Measurements from ENCODE around the gene ACSL3.

Gene ACSL3

DNA sequence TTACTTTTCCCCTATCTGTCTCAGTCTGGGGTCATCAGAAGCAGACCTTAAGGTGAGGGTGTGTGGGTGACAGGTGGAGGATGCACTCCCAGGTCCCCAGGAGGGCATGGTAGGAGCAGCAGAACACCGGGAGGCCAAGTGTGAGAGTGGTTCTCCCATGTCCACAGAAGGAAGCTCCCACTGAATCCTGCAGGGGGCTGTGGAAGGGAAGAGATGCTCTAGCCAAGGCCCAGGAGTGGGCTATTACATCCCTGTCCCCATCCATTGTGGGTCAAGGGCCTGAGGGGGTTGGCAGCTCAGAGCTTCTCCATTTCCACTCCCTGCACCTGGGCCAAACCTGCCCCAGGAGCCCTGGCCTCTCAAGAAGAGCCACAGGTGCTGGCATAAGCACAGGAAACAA, 104.7 kb downstream of the ACSL3 start:
- ChIA-PET CTCF (no interaction called here), POLR2A (no interaction called here)
- no peak for DNase-seq (ENCODE audit: extremely low spot score)
- TF ChIP-seq, protein P1, sequence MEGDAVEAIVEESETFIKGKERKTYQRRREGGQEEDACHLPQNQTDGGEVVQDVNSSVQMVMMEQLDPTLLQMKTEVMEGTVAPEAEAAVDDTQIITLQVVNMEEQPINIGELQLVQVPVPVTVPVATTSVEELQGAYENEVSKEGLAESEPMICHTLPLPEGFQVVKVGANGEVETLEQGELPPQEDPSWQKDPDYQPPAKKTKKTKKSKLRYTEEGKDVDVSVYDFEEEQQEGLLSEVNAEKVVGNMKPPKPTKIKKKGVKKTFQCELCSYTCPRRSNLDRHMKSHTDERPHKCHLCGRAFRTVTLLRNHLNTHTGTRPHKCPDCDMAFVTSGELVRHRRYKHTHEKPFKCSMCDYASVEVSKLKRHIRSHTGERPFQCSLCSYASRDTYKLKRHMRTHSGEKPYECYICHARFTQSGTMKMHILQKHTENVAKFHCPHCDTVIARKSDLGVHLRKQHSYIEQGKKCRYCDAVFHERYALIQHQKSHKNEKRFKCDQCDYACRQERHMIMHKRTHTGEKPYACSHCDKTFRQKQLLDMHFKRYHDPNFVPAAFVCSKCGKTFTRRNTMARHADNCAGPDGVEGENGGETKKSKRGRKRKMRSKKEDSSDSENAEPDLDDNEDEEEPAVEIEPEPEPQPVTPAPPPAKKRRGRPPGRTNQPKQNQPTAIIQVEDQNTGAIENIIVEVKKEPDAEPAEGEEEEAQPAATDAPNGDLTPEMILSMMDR (IDR thresholded peaks at IDR 0.05; ENCODE audit: control extremely low read depth, extremely low read depth, low read depth, missing control alignments), result no peak

DNA sequence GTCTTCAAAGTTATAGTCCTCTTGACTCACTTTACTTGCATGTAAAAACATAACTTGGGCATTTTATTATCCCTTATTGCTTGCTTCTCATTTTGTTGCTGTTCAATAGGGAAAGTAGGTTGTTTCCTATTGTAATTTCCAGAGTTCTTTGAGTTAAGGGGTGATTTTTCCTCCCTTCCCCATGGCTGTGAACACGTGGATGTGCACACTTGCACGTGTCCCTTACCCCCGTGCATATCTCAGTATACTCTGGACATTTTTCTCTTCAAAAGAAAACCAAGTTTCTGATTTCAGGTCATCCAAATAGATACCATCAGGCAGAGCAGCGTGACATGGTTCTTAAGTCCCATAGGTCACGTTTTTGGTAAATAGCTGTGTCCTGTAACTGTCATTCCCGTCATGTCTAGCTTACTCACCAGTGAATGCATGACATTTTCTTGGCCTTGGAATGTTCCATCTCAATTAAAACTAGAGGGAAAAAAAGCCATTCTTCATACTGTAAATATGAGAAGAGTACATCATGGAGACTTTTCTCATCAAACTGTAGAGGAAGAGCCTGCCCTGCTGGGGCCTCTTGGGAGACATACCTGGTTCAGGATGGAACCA, 107.8 kb downstream of the ACSL3 start:
- CTCF ChIA-PET, result interaction anchor here (0.9 to 2.3 kb wide), 2 partner anchors 9 to 1316 kb away, joined by 4 to 5 read pairs; no protein-coding TSS in a partner anchor
- no peak for DNase-seq (ENCODE audit: extremely low spot score)
- TF ChIP-seq, protein P1 (IDR thresholded peaks at IDR 0.05; ENCODE audit: control extremely low read depth, extremely low read depth, low read depth, missing control alignments), result no peak
- POLR2A ChIA-PET, result no interaction called here

DNA sequence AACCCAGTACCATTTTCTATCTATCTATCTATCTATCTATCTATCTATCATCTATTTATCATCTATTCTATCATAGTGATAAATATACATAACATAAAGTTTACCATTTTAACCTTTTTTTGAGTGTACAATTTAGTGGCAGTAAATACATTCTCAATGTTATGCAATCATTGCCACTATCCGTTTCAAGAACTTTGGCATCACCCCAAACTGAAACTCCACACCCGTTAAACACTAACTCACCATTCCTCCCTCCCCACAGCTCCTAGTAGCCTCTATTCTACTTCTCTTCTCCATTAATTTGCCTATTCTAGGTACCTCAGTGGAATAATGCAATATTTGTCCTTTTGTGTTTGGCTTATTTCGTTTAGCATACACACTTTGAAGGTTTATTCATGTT, 108.7 kb downstream of the ACSL3 start:
- ChIA-PET POLR2A (no interaction called here), CTCF (interaction anchor here (0.9 to 4.5 kb wide), 2 partner anchors 10 to 13 kb away, joined by 4 to 49 read pairs; no protein-coding TSS in a partner anchor)
- DNase-seq (ENCODE audit: extremely low spot score), result no peak
- TF ChIP-seq, protein P1 (IDR thresholded peaks at IDR 0.05; ENCODE audit: control extremely low read depth, extremely low read depth, low read depth, missing control alignments), result no peak

DNA sequence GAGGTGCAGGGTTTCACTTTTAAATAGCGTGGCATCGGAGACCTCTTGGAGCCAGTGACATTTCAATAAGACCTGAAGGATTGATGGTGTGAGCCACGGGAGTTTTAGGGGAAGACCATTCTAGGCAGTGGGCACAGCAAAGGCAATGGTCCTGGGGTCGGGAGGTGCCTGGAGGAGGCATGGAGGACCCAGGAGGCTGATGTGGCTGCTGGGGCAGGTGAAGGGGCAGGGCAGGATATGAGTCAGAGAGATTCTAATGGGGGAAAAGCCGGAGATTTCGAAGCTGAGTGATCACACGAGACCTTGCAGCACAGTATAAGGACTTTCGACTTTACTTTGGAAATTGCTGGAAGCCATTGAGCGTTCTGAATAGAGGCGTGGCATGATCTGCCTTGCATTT, 111.6 kb downstream of the ACSL3 start:
- TF ChIP-seq, protein P1 (IDR thresholded peaks at IDR 0.05; ENCODE audit: control extremely low read depth, extremely low read depth, low read depth, missing control alignments), result no peak
- POLR2A ChIA-PET, result no interaction called here
- no peak for DNase-seq (ENCODE audit: extremely low spot score)
- CTCF ChIA-PET, result interaction anchor here (0.8 to 4.5 kb wide), 36 partner anchors 10 to 1396 kb away, joined by 3 to 49 read pairs (median 4); no protein-coding TSS in a partner anchor

DNA sequence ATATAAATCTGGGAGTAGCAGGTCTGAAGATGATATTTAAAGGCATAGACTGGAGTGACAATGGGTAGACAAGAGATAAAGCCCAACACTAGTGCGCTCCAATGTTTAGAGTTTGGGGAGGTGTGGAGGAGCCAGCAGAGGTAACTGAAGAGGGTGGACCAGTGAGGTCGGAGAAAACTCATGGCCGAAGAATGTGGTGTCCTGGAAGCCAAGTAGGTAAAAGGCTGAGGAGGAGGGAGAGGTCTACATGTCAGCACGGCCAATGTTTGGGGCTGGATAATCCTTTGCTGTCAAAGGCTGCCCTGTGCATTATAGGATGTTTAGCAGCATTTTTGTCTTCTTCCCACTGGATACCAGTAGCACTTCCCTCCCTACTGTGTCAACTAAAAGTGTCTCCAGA, 112.4 kb downstream of the ACSL3 start:
- TF ChIP-seq, protein P1 (IDR thresholded peaks at IDR 0.05; ENCODE audit: control extremely low read depth, extremely low read depth, low read depth, missing control alignments), result no peak
- ChIA-PET POLR2A (interaction anchor here (0.6 kb wide), 1 partner anchor 940 kb away, joined by 5 read pairs; no protein-coding TSS in a partner anchor), CTCF (interaction anchor here (2.2 to 4.5 kb wide), 2 partner anchors 9 to 1310 kb away, joined by 18 to 49 read pairs; no protein-coding TSS in a partner anchor)
- DNase-seq (ENCODE audit: extremely low spot score), result no peak

DNA sequence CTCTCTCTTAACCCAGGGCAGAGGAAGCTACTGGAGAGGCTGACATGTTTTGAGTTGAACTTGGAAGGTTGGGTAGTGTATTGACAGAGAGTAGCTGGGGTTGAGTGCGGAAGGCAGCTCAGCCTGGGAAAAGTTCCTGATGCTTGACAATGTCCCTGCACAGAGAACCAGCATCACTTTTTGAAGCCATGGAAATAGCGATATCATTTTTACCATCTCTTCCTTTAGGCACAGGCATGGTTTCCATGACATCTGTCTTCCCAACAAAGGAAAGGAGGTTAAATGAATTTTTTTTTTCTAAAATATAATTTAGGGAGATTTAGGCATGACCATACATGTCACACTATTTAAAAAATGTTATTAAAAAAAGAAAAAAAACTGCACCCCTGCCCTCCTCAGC, 112.9 kb downstream of the ACSL3 start:
- no peak for DNase-seq (ENCODE audit: extremely low spot score)
- ChIA-PET CTCF (interaction anchor here (1.0 to 4.5 kb wide), 2 partner anchors 8 to 19 kb away, joined by 3 to 49 read pairs; no protein-coding TSS in a partner anchor), POLR2A (interaction anchor here (0.6 kb wide), 1 partner anchor 940 kb away, joined by 5 read pairs; no protein-coding TSS in a partner anchor)
- TF ChIP-seq, protein P1 (IDR thresholded peaks at IDR 0.05; ENCODE audit: control extremely low read depth, extremely low read depth, low read depth, missing control alignments), result no peak
